IPS-15b (cell line): Measurements from ENCODE around the gene ALKBH1.
"Not testable (repeated sequence)": the region's sequence is repeated elsewhere in the genome, so short reads cannot be mapped to it uniquely, and the experiment has no call there.

Experiments used
- H3K27me3 ChIP-seq: one replicate; pipeline ENCODE4 v1.6.1; 2013; ENCODE audit warnings: low read length; ENCODE audit not compliant: control insufficient read depth, insufficient read depth
- H3K36me3 ChIP-seq: one replicate; pipeline ENCODE4 v1.6.1; 2013; ENCODE audit warnings: low read length; ENCODE audit not compliant: control insufficient read depth, insufficient read depth
- H3K4me1 ChIP-seq: one replicate; pipeline ENCODE4 v1.6.1; 2013; ENCODE audit warnings: mild to moderate bottlenecking, low read length; ENCODE audit not compliant: control insufficient read depth, insufficient read depth
- H3K4me3 ChIP-seq: one replicate; pipeline ENCODE4 v1.5.1; 2013; ENCODE audit warnings: low read depth, low read length
- H3K9ac ChIP-seq: one replicate; pipeline ENCODE4 v1.6.1; 2013; ENCODE audit warnings: low read depth, mild to moderate bottlenecking, low read length
- H3K9me3 ChIP-seq: one replicate; pipeline ENCODE4 v1.6.1; 2013; ENCODE audit warnings: mild to moderate bottlenecking, low read length; ENCODE audit not compliant: control insufficient read depth, insufficient read depth

ALKBH1 gene, protein sequence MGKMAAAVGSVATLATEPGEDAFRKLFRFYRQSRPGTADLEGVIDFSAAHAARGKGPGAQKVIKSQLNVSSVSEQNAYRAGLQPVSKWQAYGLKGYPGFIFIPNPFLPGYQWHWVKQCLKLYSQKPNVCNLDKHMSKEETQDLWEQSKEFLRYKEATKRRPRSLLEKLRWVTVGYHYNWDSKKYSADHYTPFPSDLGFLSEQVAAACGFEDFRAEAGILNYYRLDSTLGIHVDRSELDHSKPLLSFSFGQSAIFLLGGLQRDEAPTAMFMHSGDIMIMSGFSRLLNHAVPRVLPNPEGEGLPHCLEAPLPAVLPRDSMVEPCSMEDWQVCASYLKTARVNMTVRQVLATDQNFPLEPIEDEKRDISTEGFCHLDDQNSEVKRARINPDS

DNA sequence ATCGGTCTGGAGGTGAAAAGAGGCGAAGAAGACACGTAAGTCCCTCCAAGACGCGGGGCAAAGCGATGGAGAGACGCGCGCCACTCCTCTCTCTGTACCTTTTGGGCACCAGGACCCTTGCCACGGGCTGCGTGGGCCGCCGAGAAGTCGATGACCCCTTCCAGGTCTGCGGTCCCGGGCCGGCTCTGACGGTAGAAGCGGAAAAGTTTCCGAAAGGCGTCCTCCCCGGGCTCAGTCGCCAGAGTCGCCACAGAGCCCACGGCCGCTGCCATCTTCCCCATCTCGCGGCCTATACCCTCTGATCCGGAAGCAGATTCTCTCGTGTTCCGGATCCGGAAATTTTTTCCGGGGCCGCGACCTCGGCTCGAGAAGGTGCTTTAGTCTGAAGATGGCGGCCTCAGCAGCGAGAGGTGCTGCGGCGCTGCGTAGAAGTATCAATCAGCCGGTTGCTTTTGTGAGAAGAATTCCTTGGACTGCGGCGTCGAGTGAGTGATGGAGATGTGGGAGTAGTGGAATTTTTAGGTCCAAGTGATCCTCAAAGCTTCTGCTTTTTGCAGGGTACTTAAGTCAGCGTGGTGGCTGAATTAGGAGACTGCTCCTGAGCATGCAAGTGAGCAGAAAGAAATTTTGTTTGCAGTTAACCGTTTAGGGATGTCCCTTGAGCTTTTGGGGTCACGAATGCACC is at the start of gene ALKBH1, which contains the start of gene SLIRP:
Gene ALKBH1 (minus strand): TSS at position 300 of the 685 bp plus-strand sequence. CDS start 19 bp downstream, at position 281.
Gene SLIRP (plus strand): TSS at position 380 of the 685 bp plus-strand sequence. CDS start 9 bp downstream, at position 389.
- no peaks in the 10 kb centered on the region for H3K9me3 ChIP-seq
- peaks cover 3% of the 10 kb centered on the region for H3K4me1 ChIP-seq
- peak within 1 kb of the TSS; percentile 98 for H3K4me3 ChIP-seq
- peak within 1 kb of the TSS; percentile 99 for H3K9ac ChIP-seq
- H3K27me3 ChIP-seq = no peaks in the 10 kb centered on the region
- H3K36me3 ChIP-seq = peaks cover 17% of the 10 kb centered on the region

DNA sequence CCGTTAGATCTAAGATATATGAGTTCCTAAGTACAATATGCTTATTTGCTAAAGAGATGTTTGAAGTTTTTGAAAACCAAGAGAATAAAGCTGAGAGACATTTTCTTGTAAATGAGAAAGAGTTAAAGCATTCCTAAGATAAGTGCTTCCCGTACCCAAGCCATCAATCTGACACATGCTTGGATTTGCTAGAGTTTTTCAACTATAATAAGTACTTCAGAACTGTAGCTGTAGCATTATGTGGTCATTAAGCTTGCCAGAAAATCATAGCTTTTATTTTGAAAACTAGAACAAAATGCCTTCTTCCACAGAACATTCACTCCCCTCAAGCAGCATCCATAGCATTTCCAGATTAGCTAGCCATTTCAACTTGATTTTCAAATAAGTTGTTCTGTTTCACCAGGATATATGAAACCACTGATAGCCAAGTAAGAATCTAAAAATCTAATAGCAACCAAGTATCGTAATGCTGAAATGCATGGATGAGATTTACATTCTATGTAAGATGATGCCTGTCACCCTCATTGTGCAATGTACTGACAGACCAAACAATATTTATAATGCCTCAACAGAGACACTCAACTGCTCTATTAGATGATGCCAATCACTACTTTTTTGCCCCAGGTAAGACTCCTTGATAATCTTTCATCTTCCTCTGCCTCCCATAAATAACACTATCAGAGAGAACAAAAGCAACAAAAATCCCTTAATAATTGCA is 45.1 kb upstream of the ALKBH1 start:
- peaks cover 29% of the 10 kb centered on the region for H3K36me3 ChIP-seq
- H3K4me3 ChIP-seq = no peak overlapping the region
- H3K4me1 ChIP-seq = no peaks in the 10 kb centered on the region
- no peak overlapping the region for H3K9ac ChIP-seq
- no peaks in the 10 kb centered on the region for H3K9me3 ChIP-seq
- no peaks in the 10 kb centered on the region for H3K27me3 ChIP-seq

DNA sequence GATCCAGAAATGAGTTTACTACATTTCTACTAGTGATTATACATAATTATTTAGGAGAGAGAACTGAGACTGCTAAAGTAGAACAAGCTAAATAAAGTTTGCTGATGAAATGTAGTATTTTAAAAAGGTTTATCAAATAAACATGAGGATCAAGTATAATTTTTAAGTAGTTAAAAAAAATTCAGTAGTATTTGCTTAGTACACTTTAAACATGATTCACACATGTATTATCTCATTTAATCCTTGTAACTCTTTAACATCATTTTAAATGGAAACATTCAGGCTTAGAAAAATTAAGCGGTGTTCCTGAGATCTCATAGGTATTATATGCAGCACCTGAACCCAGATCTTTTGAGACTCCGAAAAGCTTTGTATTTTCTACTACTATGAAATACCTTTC is 44.4 kb upstream of the ALKBH1 start:
- Histone ChIP-seq H3K9ac (no peak overlapping the region), H3K27me3 (no peaks in the 10 kb centered on the region), H3K4me1 (no peaks in the 10 kb centered on the region), H3K36me3 (peaks cover 29% of the 10 kb centered on the region), H3K9me3 (no peaks in the 10 kb centered on the region), H3K4me3 (no peak overlapping the region)

- peaks cover 37% of the 10 kb centered on the region for H3K36me3 ChIP-seq
- not testable (repeated sequence) for H3K4me3 ChIP-seq, H3K9me3 ChIP-seq, H3K27me3 ChIP-seq, H3K9ac ChIP-seq, H3K4me1 ChIP-seq
Measured at GRCh38 chr14:77747425-77747824, 39.6 kb upstream of the ALKBH1 start.

DNA sequence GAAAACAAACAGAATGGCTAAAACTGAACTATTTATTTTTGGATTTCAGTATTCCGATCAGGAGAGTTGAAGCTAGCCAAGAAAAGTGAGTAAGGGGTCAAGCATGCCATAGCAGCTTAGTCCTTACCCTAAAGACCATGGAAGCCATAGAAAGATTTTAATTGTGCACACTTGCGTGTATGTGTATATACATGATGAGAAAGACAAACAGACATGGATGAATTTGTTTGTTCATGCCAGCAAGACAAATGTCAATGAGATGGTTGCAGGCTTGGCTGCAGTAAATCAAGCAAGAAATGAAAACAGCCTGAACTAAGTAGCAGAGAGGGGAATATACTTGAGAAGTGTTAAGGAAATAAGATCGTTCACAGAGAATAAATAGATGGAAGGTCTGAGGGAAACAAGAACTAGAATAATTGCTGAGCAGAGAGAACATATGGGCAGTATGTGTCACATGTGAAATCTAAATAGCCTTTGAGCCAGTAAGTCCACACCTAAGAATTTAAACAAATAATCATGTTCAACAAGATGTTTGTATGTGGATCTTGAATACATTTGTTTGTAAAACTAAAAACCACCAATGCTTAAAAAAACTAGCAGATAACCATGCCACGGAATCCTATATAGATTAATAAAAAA is 38.4 kb upstream of the ALKBH1 start:
- Histone ChIP-seq H3K9me3 (no peaks in the 10 kb centered on the region), H3K9ac (no peak overlapping the region), H3K4me1 (no peaks in the 10 kb centered on the region), H3K27me3 (no peaks in the 10 kb centered on the region), H3K36me3 (peaks cover 33% of the 10 kb centered on the region), H3K4me3 (no peak overlapping the region)

- Histone ChIP-seq H3K4me3 (no peak overlapping the region), H3K36me3 (peaks cover 20% of the 10 kb centered on the region), H3K9ac (no peak overlapping the region), H3K4me1 (no peaks in the 10 kb centered on the region), H3K9me3 (no peaks in the 10 kb centered on the region), H3K27me3 (no peaks in the 10 kb centered on the region)
Measured at GRCh38 chr14:77741438-77741837, 33.6 kb upstream of the ALKBH1 start.

DNA sequence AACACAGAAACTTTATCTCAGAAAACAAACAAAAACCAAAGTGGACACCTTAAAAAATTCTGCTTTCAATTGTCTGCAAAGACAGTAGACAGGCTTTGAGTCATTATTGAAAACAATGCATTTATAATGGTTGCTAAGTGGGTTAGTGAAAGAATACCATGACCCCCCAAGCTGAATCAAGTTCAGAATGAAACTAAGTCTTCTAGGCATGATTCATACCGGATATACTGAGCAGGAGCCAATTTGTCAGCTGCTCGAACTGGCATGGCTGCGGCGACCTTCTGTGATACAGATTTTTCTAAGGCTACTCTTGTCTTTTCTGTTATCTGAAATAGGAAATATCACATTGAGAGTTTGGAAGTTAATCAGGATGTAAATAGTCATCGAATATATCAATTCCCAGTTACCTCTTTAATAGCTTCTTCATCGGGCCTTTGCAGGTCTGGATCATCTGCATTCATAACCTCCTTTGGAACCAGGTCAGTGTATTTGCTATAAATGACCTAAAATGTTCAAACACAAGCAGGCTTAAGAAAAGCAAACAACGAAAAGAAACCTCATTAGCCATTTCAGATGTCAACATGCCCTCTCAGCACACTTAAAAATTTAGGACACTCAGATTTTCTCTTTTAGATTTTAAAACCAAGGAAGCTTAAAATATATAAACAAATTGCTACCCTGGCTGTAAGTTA is 30.9 kb upstream of the ALKBH1 start:
- Histone ChIP-seq H3K9me3 (no peaks in the 10 kb centered on the region), H3K9ac (no peak overlapping the region), H3K4me1 (no peaks in the 10 kb centered on the region), H3K36me3 (peaks cover 18% of the 10 kb centered on the region), H3K4me3 (no peak overlapping the region), H3K27me3 (no peaks in the 10 kb centered on the region)

- Histone ChIP-seq H3K4me1 (no peaks in the 10 kb centered on the region), H3K36me3 (peaks cover 16% of the 10 kb centered on the region), H3K9ac (no peak overlapping the region), H3K27me3 (no peaks in the 10 kb centered on the region), H3K4me3 (no peak overlapping the region), H3K9me3 (no peaks in the 10 kb centered on the region)
Measured at GRCh38 chr14:77730976-77731497, 23.2 kb upstream of the ALKBH1 start.

DNA sequence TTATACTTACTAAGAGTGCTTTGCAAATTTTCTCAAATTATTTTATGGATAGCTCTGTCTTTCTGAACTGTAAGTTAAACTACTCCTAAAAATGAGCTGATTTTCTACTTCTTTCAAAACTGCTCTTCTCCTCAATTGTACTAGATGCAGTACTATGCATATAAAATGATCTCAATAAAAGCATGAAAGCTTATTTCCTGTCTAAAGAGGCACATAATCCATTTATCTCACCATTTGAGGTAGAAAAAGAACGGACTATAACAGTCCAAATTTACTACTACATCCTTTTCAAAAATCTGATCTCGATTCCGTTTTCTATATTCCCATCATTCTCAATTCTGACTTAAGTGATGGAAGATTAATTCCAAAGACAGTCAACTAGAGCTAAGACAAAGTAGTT is 14.5 kb upstream of the ALKBH1 start:
- H3K27me3 ChIP-seq = no peaks in the 10 kb centered on the region
- H3K4me3 ChIP-seq = no peak overlapping the region
- H3K36me3 ChIP-seq = peaks cover 33% of the 10 kb centered on the region
- no peak overlapping the region for H3K9ac ChIP-seq
- no peaks in the 10 kb centered on the region for H3K9me3 ChIP-seq
- H3K4me1 ChIP-seq = no peaks in the 10 kb centered on the region

GRCh38 chr14:77721437-77721836 is 13.6 kb upstream of the ALKBH1 start:
- H3K9ac ChIP-seq = no peak overlapping the region
- H3K27me3 ChIP-seq = no peaks in the 10 kb centered on the region
- peaks cover 33% of the 10 kb centered on the region for H3K36me3 ChIP-seq
- H3K4me3 ChIP-seq = no peak overlapping the region
- H3K9me3 ChIP-seq = no peaks in the 10 kb centered on the region
- no peaks in the 10 kb centered on the region for H3K4me1 ChIP-seq
